Panc1 (cell line): ENCODE data around the gene MCTP1. TPM values are rescaled to one million over a fixed set of nuclear protein-coding genes. Genes with fewer than 3 reads are reported as not detected.

ENCODE experiments used
- ATAC-seq: fragments of 200-7000 bp; cut with Tn5 transposase; 2 replicates; pipeline ENCODE4 v1.9.1; 2020; ENCODE audit warnings: mild to moderate bottlenecking, moderate library complexity
- BruUV-seq: library from RNA; stranded (reverse); fragments of 400-500 nt; replicated peaks from 2 replicates; lab custom pipeline; 2021; lab: Mats Ljungman, UMichigan
- CTCF ChIA-PET: fragments of 300-600 bp; sonication (Branson Sonifier 250); formaldehyde crosslinking; loops from one replicate; lab custom pipeline; 2022; ENCODE audit warnings: antibody characterized with exemption; lab: Charles Lee
- POLR2A ChIA-PET: fragments of 300-600 bp; sonication (Branson Sonifier 250); formaldehyde crosslinking; loops from one replicate; lab custom pipeline; 2022; ENCODE audit warnings: antibody characterized with exemption; lab: Charles Lee
- DNase-seq: peaks from one replicate; pipeline ENCODE4 v3.0.0-alpha.2; 2010; ENCODE audit warnings: low read depth, low spot score
- H3K27ac ChIP-seq: 2 replicates; pipeline ENCODE4 v1.5.1; 2011; ENCODE audit warnings: mild to moderate bottlenecking, low read length, inconsistent platforms
- H3K27me3 ChIP-seq: fragments of 200-500 bp; sonication (Bioruptor generic); 2 replicates; pipeline ENCODE4 v1.6.0; 2014; ENCODE audit warnings: low read length, inconsistent platforms; ENCODE audit not compliant: control insufficient read depth, insufficient read depth
- H3K36me3 ChIP-seq: fragments of 200-500 bp; sonication (Bioruptor generic); 2 replicates; pipeline ENCODE4 v1.5.1; 2014; ENCODE audit warnings: inconsistent platforms, mild to moderate bottlenecking, low read length, moderate library complexity; ENCODE audit not compliant: control insufficient read depth, insufficient read depth
- H3K4me1 ChIP-seq: 2 replicates; pipeline ENCODE4 v1.5.1; 2011; ENCODE audit warnings: inconsistent platforms, mild to moderate bottlenecking, low read length, moderate library complexity; ENCODE audit not compliant: control insufficient read depth, insufficient read depth
- H3K4me3 ChIP-seq, 2 experiments: 2 replicates each; pipeline ENCODE4 v1.5.1; 2011 to 2012; ENCODE audit warnings: low read depth in 2 of 2, low read length in 2 of 2, mild to moderate bottlenecking in 2 of 2, inconsistent platforms in 1 of 2, moderate library complexity in 1 of 2
- H3K9me3 ChIP-seq: fragments of 200-500 bp; sonication (Bioruptor generic); 2 replicates; pipeline ENCODE4 v1.5.1; 2014; ENCODE audit warnings: low read depth, mild to moderate bottlenecking, inconsistent platforms, low read length, moderate library complexity; ENCODE audit not compliant: control insufficient read depth, insufficient read depth
- POLR2AphosphoS5 ChIP-seq: IDR thresholded peaks from 2 replicates; pipeline ENCODE4 v1.6.1; 2012; ENCODE audit warnings: mild to moderate bottlenecking, low read depth, low read length, moderate library complexity
- SIN3A ChIP-seq: IDR thresholded peaks from 2 replicates; pipeline ENCODE4 v1.6.1; 2012; ENCODE audit warnings: low read depth, mild to moderate bottlenecking, low read length, moderate library complexity, borderline replicate concordance; ENCODE audit not compliant: insufficient read depth
- TCF7L2 ChIP-seq: IDR thresholded peaks from 2 replicates; pipeline ENCODE4 v1.6.1; 2011; ENCODE audit warnings: mild to moderate bottlenecking, low read depth, low read length, inconsistent platforms
- in situ Hi-C: cut with HindIII; loops from 2 replicates; pipeline ENCODE4 v1.10.0; 2016; ENCODE audit warnings: low sequenced_read_pairs, low pct_unique_long_range_greater_than_20kb
- intact Hi-C: fragments of 100-400 bp; cut with micrococcal nuclease; formaldehyde crosslinking; loops from one replicate; pipeline ENCODE4 v1.10.0; 2022; ENCODE audit not compliant: unreplicated experiment
- total RNA-seq: library from RNA; stranded (reverse); gene quantifications from one replicate; pipeline ENCODE4 v1.2.1, GENCODE V29; 2021; ENCODE audit not compliant: unreplicated experiment
- TF ChIP-seq, protein P1 (sequence below): fragments of 450-650 bp; IDR thresholded peaks from 2 replicates; pipeline ENCODE4 v1.5.1; 2017; ENCODE audit warnings: mild to moderate bottlenecking
- TF ChIP-seq, protein P2 (sequence below), 2 experiments: IDR thresholded peaks; 2 replicates each; pipeline ENCODE4 v1.6.1; 2011 to 2012; ENCODE audit warnings: low read depth in 2 of 2, control low read depth in 1 of 2, low read length in 1 of 2, mild to moderate bottlenecking in 1 of 2, moderate library complexity in 1 of 2; ENCODE audit not compliant: insufficient read depth in 1 of 2

The MCTP1 gene
- total RNA-seq, 1 experiment from 2014 or later, result 39.8 TPM

DNA sequence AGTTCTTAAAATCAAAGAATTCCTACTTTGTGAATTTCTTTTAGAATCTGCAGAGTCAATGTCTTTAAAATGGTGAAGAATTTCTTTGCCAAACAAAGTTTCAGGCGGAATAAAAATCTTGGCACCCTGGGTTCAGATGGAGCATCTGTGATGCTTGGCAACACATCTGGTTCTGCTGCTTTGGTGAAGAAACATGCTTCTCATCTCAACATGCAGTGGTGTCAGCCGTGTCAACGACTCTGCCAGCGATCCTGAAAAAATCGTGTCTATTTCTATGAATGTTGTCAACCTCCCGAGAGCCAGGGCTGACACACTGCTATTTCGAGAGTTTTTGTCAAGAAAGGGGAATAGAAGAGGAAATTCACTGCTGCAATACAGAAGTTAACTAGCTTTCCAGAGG, 514.9 kb downstream of the MCTP1 start:
- Histone ChIP-seq H3K27ac (no peak overlapping the region), H3K27me3 (no peaks in the 10 kb centered on the region), H3K4me1 (no peaks in the 10 kb centered on the region), H3K9me3 (no peaks in the 10 kb centered on the region), H3K36me3 (no peaks in the 10 kb centered on the region), H3K4me3 (no peak overlapping the region)
- TF ChIP-seq, protein P1, sequence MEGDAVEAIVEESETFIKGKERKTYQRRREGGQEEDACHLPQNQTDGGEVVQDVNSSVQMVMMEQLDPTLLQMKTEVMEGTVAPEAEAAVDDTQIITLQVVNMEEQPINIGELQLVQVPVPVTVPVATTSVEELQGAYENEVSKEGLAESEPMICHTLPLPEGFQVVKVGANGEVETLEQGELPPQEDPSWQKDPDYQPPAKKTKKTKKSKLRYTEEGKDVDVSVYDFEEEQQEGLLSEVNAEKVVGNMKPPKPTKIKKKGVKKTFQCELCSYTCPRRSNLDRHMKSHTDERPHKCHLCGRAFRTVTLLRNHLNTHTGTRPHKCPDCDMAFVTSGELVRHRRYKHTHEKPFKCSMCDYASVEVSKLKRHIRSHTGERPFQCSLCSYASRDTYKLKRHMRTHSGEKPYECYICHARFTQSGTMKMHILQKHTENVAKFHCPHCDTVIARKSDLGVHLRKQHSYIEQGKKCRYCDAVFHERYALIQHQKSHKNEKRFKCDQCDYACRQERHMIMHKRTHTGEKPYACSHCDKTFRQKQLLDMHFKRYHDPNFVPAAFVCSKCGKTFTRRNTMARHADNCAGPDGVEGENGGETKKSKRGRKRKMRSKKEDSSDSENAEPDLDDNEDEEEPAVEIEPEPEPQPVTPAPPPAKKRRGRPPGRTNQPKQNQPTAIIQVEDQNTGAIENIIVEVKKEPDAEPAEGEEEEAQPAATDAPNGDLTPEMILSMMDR, result no peak
- POLR2A ChIA-PET, result no interaction called here
- in situ Hi-C loops (no loop called here), intact Hi-C loops (no loop called here)
- no TSS peak for BruUV-seq
- CTCF ChIA-PET, result interaction anchor here (0.6 kb wide), 1 partner anchor 10 kb away, joined by 4 read pairs; no protein-coding TSS in a partner anchor
- no peak for ATAC-seq
- DNase-seq, result no peak

DNA sequence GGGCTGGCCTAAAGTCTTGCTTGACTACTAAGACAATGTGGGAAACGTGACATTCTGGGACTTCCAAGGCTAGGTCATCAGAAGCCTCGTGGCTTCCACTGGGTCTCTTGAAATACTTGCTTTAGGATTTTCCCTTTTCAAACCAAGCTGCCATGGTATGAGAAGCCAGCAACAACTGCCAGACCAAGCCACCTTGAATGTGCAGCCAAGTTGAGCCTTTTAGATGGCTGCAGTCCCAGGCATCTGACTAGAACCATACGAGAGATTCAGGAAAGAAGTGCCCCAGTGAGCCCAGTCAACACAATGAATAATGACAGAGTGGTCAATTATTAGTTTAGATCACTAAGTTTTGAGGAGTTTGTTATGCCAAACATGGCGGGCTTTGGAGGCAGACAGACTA, 523.1 kb downstream of the MCTP1 start:
- ATAC-seq, result no peak
- TF ChIP-seq POLR2AphosphoS5 (no peak), SIN3A (no peak), TCF7L2 (no peak)
- TF ChIP-seq, protein P2, sequence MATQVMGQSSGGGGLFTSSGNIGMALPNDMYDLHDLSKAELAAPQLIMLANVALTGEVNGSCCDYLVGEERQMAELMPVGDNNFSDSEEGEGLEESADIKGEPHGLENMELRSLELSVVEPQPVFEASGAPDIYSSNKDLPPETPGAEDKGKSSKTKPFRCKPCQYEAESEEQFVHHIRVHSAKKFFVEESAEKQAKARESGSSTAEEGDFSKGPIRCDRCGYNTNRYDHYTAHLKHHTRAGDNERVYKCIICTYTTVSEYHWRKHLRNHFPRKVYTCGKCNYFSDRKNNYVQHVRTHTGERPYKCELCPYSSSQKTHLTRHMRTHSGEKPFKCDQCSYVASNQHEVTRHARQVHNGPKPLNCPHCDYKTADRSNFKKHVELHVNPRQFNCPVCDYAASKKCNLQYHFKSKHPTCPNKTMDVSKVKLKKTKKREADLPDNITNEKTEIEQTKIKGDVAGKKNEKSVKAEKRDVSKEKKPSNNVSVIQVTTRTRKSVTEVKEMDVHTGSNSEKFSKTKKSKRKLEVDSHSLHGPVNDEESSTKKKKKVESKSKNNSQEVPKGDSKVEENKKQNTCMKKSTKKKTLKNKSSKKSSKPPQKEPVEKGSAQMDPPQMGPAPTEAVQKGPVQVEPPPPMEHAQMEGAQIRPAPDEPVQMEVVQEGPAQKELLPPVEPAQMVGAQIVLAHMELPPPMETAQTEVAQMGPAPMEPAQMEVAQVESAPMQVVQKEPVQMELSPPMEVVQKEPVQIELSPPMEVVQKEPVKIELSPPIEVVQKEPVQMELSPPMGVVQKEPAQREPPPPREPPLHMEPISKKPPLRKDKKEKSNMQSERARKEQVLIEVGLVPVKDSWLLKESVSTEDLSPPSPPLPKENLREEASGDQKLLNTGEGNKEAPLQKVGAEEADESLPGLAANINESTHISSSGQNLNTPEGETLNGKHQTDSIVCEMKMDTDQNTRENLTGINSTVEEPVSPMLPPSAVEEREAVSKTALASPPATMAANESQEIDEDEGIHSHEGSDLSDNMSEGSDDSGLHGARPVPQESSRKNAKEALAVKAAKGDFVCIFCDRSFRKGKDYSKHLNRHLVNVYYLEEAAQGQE (IDR thresholded peaks at IDR 0.05; ENCODE audit: insufficient read depth in 1 of 2, low read depth in 2 of 2, low read length in 1 of 2), result no peak
- TF ChIP-seq, protein P1, result no peak
- intact Hi-C loops (no loop called here), in situ Hi-C loops (no loop called here)
- BruUV-seq, result no TSS peak
- Histone ChIP-seq H3K36me3 (no peaks in the 10 kb centered on the region), H3K27ac (no peak overlapping the region), H3K4me3 (no peak overlapping the region), H3K9me3 (no peaks in the 10 kb centered on the region), H3K27me3 (no peaks in the 10 kb centered on the region), H3K4me1 (no peaks in the 10 kb centered on the region)
- POLR2A ChIA-PET, result no interaction called here
- DNase-seq, result no peak
- CTCF ChIA-PET, result no interaction called here
